ENCODE results near the gene ZNF341. TPM values are rescaled to one million over a fixed set of nuclear protein-coding genes. Genes with fewer than 3 reads are reported as not detected.

ZNF341 gene
- total and polyA plus RNA-seq, 2 donors, result 1.4 to 3.1 TPM

- H3K4me1 ChIP-seq (ENCODE audit: insufficient read depth), result peaks cover 7% of the 10 kb centered on the region
- no peak overlapping the region for H3K27ac ChIP-seq (ENCODE audit: low read depth)
- H3K4me3 ChIP-seq (ENCODE audit: low read depth, low read length), result no peak overlapping the region
- H3K36me3 ChIP-seq (ENCODE audit: insufficient read depth), result no peaks in the 10 kb centered on the region
- WGBS, result 70% methylated on average over 3 of the region's 3 CpGs
- no peak for DNase-seq (ENCODE audit: extremely low spot score)
These were observed 107.8 kb downstream of the ZNF341 start for GRCh38 chr20:33839591-33839990.

GRCh38 chr20:33840160-33840559 lies 108.4 kb downstream of the ZNF341 start:
- H3K36me3 ChIP-seq (ENCODE audit: insufficient read depth), result no peaks in the 10 kb centered on the region
- 91% methylated on average over 7 of the region's 7 CpGs for WGBS
- DNase-seq (ENCODE audit: extremely low spot score), result no peak
- H3K4me1 ChIP-seq (ENCODE audit: insufficient read depth), result peaks cover 7% of the 10 kb centered on the region
- no peak overlapping the region for H3K4me3 ChIP-seq (ENCODE audit: low read depth, low read length)
- no peak overlapping the region for H3K27ac ChIP-seq (ENCODE audit: low read depth)

- H3K36me3 ChIP-seq (ENCODE audit: insufficient read depth), result no peaks in the 10 kb centered on the region
- H3K4me1 ChIP-seq (ENCODE audit: insufficient read depth), result peaks cover 5% of the 10 kb centered on the region
- DNase-seq (ENCODE audit: extremely low spot score), result no peak
- WGBS, result 35% methylated on average over 4 of the region's 4 CpGs
- no peak overlapping the region for H3K4me3 ChIP-seq (ENCODE audit: low read depth, low read length)
- H3K27ac ChIP-seq (ENCODE audit: low read depth), result no peak overlapping the region
These were observed 109.1 kb downstream of the ZNF341 start for GRCh38 chr20:33840759-33841435.

- Histone ChIP-seq H3K27ac (ENCODE audit: low read depth) (no peak overlapping the region), H3K36me3 (ENCODE audit: insufficient read depth) (no peaks in the 10 kb centered on the region), H3K4me3 (ENCODE audit: low read depth, low read length) (no peak overlapping the region), H3K4me1 (ENCODE audit: insufficient read depth) (peaks cover 5% of the 10 kb centered on the region)
- no peak for DNase-seq (ENCODE audit: extremely low spot score)
- 60% methylated on average over 4 of the region's 4 CpGs for WGBS
These were observed 109.6 kb downstream of the ZNF341 start for GRCh38 chr20:33841436-33841799.

Other genes starting within 250 kb of the ZNF341 start
- gene CBFA2T2, start 241.9 kb upstream of the ZNF341 start, total RNA-seq, result 16.0 TPM
- 12.5 TPM for gene CBFA2T2, start 241.9 kb upstream of the ZNF341 start, polyA plus RNA-seq
- gene C20orf144, start 69.7 kb upstream of the ZNF341 start, total RNA-seq, result not detected
- gene C20orf144, start 69.7 kb upstream of the ZNF341 start, polyA plus RNA-seq, result 0.03 TPM
- 0.95 TPM for gene ACTL10, start 65.1 kb upstream of the ZNF341 start, total RNA-seq
- gene ACTL10, start 65.1 kb upstream of the ZNF341 start, polyA plus RNA-seq, result 2.5 TPM
- gene NECAB3, start 57.6 kb upstream of the ZNF341 start, total RNA-seq, result 18.6 TPM
- 33.4 TPM for gene NECAB3, start 57.6 kb upstream of the ZNF341 start, polyA plus RNA-seq
- gene E2F1, start 45.6 kb upstream of the ZNF341 start, total RNA-seq, result 6.6 TPM
- 3.5 TPM for gene E2F1, start 45.6 kb upstream of the ZNF341 start, polyA plus RNA-seq
- 12.2 TPM for gene PXMP4, start 11.7 kb upstream of the ZNF341 start, total RNA-seq
- 12.0 TPM for gene PXMP4, start 11.7 kb upstream of the ZNF341 start, polyA plus RNA-seq
- 33.5 TPM for gene CHMP4B, start 79.4 kb downstream of the ZNF341 start, total RNA-seq
- 193 TPM for gene CHMP4B, start 79.4 kb downstream of the ZNF341 start, polyA plus RNA-seq